HepG2 (cell line): ENCODE data around the gene AHCY. TPM values are rescaled to one million over a fixed set of nuclear protein-coding genes. Genes with fewer than 3 reads are reported as not detected.
"Not testable (repeated sequence)": the region's sequence is repeated elsewhere in the genome, so short reads cannot be mapped to it uniquely, and the experiment has no call there.

Experiments used
- ATAC-seq: fragments of 200-7000 bp; cut with Tn5 transposase; 3 replicates; pipeline ENCODE4 v1.9.1; 2020; ENCODE audit warnings: mild to moderate bottlenecking, moderate library complexity
- BruUV-seq: library from RNA; stranded (reverse); fragments of 400-500 nt; replicated peaks from 2 replicates; lab custom pipeline; 2021; lab: Mats Ljungman, UMichigan
- CTCF ChIA-PET: fragments of 300-600 bp; formaldehyde crosslinking; extraction: SDS; loops from one replicate; lab custom pipeline; 2021; ENCODE audit warnings: low total read pairs, inconsistent platforms, low intra/inter-chr PET ratio; lab: Yijun Ruan, JAX
- POLR2A ChIA-PET: fragments of 350-600 bp; sonication (Branson Sonifier 250); formaldehyde crosslinking; loops from one replicate; lab custom pipeline; 2020; ENCODE audit warnings: antibody characterized with exemption, inconsistent platforms; lab: Yijun Ruan, JAX
- DNase-seq: peaks from one replicate; pipeline ENCODE4 v3.0.0-alpha.2; 2015; ENCODE audit warnings: low spot score
- FAIRE-seq: peaks from 3 replicates; lab custom pipeline; 2011; peaks lifted over from hg19 to GRCh38; lab: Jason Lieb, UNC
- H2AFZ ChIP-seq: one replicate; pipeline ENCODE4 v1.6.1; 2011; ENCODE audit warnings: low read length, inconsistent platforms
- H3K27ac ChIP-seq: fragments of 300-600 bp; 3 replicates; pipeline ENCODE4 v1.8.0; 2011; ENCODE audit warnings: mixed run types, mild to moderate bottlenecking, mixed read lengths, low read length, inconsistent platforms; ENCODE audit not compliant: insufficient read depth; ENCODE audit errors: extremely low read length
- H3K27me3 ChIP-seq, 2 experiments: fragments of 200-600 bp in 1 of 2; 2 replicates in 1 of 2; 3 replicates in 1 of 2; pipeline versions ENCODE4 v1.6.0 to v1.8.0; 2011; ENCODE audit warnings: low read length in 2 of 2, mild to moderate bottlenecking in 2 of 2, moderate library complexity in 2 of 2, inconsistent platforms in 1 of 2; ENCODE audit not compliant: insufficient read depth in 2 of 2, control insufficient read depth in 1 of 2
- H3K36me3 ChIP-seq, 2 experiments: fragments of 200-600 bp in 1 of 2; replicated peaks in 1 of 2; 2 replicates in 1 of 2; 3 replicates in 1 of 2; pipeline versions ENCODE4 v1.5.1 to v1.8.0; 2011; ENCODE audit warnings: low read length in 2 of 2, inconsistent platforms in 1 of 2; ENCODE audit not compliant: insufficient read depth in 2 of 2, control insufficient read depth in 1 of 2
- H3K4me1 ChIP-seq: 2 replicates; pipeline ENCODE4 v1.5.1; 2012; ENCODE audit warnings: low read length, inconsistent platforms; ENCODE audit not compliant: insufficient read depth
- H3K4me2 ChIP-seq: 2 replicates; pipeline ENCODE4 v1.6.0; 2011; ENCODE audit warnings: low read depth, low read length, inconsistent platforms
- H3K4me3 ChIP-seq, 3 experiments: fragments of 200-600 bp in 1 of 3; sonication (generic), shearing (Covaris generic) in 1 of 3; replicated peaks in 1 of 3; 2 replicates each; pipeline ENCODE4 v1.5.1; 2011 to 2016; ENCODE audit warnings: low read length in 3 of 3, inconsistent platforms in 2 of 3, low read depth in 2 of 3, mild to moderate bottlenecking in 2 of 3, control low read depth in 1 of 3, mixed read lengths in 1 of 3; ENCODE audit not compliant: insufficient read depth in 1 of 3
- H3K79me2 ChIP-seq: one replicate; pipeline ENCODE4 v1.6.1; 2011; ENCODE audit warnings: low read length, inconsistent platforms; ENCODE audit not compliant: insufficient read depth
- H3K9ac ChIP-seq: 2 replicates; pipeline ENCODE4 v1.6.0; 2011; ENCODE audit warnings: mild to moderate bottlenecking, low read depth, low read length, inconsistent platforms; ENCODE audit not compliant: insufficient read depth
- H3K9me3 ChIP-seq: 2 replicates; pipeline ENCODE4 v1.5.1; 2012; ENCODE audit warnings: mild to moderate bottlenecking, low read length
- H4K20me1 ChIP-seq: 2 replicates; pipeline ENCODE4 v1.6.0; 2011; ENCODE audit warnings: inconsistent platforms, mild to moderate bottlenecking, low read length, moderate library complexity; ENCODE audit not compliant: insufficient read depth
- BHLHE40 ChIP-seq: IDR thresholded peaks from 2 replicates; pipeline ENCODE4 v1.6.1; 2011; ENCODE audit warnings: low read length, improper control_type of control experiment
- ZGPAT ChIP-seq: IDR thresholded peaks from 2 replicates; pipeline ENCODE4 v1.6.1; 2016; ENCODE audit warnings: mild to moderate bottlenecking
- ZMYM2 ChIP-seq: sonication (generic); formaldehyde crosslinking; IDR thresholded peaks from 2 replicates; pipeline ENCODE4 v1.8.0; 2022; ENCODE audit warnings: mild to moderate bottlenecking, missing genetic modification reagents
- WGBS: methylation state at CpG from one replicate; pipeline ENCODE4 v1.1.6; 2017; ENCODE audit warnings: low lambda C conversion rate; 5-methylcytosine and 5-hydroxymethylcytosine counted together
- in situ Hi-C: cut with HindIII; loops from 2 replicates; pipeline ENCODE4 v1.10.0; 2017; ENCODE audit warnings: low pct_unique_long_range_greater_than_20kb; ENCODE audit not compliant: extremely low pct_ligation_motif_present
- intact Hi-C: fragments of 100-400 bp; cut with micrococcal nuclease; formaldehyde crosslinking; loops from one replicate; pipeline ENCODE4 v1.10.0; 2022; ENCODE audit not compliant: unreplicated experiment
- polyA plus RNA-seq, 8 experiments: library from polyadenylated mRNA; depleted of rRNA in 3 of 8; stranded (reverse) in 7 of 8; unstranded in 1 of 8; fragments of >200 nt; fragmentation: Illumina TruSeq in 4 of 8; extraction: Trizol in 4 of 8; gene quantifications; 2 replicates each; pipeline versions ENCODE4 v1.2.1 to v1.2.3, GENCODE V29; 2011 to 2016; ENCODE audit warnings: low read depth in 4 of 8, missing spikeins in 1 of 8, mixed read lengths in 1 of 8; ENCODE audit not compliant: insufficient read depth in 1 of 8
- total RNA-seq, 5 experiments: library from RNA; depleted of rRNA; stranded (reverse); fragments of >200 nt; fragmentation: Illumina TruSeq; extraction: Trizol; gene quantifications; 2 replicates each; pipeline ENCODE4 v1.2.3, GENCODE V29; 2016; ENCODE audit warnings: low read depth in 1 of 5
- TF ChIP-seq, protein P1 (sequence below): sonication (generic); formaldehyde crosslinking; conservative IDR thresholded peaks from 2 replicates; pipeline ENCODE4 v1.8.1; 2023; ENCODE audit warnings: missing genetic modification reagents

AHCY gene
- total and polyA plus RNA-seq, 2 of the 13 experiments (the other 11 are each of a cell fraction or from before 2014, with no cell fraction given), result 407 to 419 TPM

DNA sequence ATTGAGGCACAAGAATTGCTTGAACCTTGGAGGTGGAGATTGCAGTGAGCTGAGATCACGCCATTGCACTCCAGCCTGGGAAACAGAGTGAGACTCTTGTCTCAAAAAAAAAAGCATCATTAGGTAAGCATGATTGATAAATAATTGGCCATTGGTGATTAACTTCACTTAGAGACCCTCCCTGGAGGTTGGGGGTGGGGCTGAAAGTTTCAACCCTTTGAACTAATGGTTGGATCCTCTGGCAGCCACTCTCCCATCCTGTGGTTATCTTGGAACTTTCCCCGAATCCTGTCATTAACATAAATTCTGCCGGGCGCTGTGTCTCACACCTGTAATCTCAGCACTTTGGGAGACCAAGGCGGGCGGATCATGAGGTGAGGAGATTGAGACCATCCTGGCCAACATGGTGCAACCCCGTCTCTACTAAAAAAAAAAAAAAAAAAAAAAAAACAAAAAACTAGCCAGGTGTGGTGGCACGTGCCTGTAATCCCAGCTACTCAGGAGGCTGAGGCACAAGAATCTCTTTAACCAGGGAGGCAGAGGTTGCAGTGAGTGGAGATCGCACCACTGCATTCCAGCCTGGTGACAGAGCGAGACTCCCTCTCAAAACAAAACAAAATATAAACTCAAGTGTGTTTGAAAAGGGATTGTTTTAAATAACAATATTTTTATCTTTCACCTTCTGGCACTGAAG lies 42.8 kb upstream of the AHCY start:
- H3K9me3 ChIP-seq, H3K4me3 ChIP-seq, H3K27me3 ChIP-seq, H3K36me3 ChIP-seq, FAIRE-seq, H3K27ac ChIP-seq, BruUV-seq, H3K9ac ChIP-seq, DNase-seq, H2AFZ ChIP-seq, ATAC-seq, H3K79me2 ChIP-seq, CTCF ChIA-PET, H4K20me1 ChIP-seq, in situ Hi-C loops: not testable (repeated sequence)
- Histone ChIP-seq H3K4me2 (peak overlapping the region; percentile 75), H3K4me1 (peaks cover 68% of the 10 kb centered on the region)
- intact Hi-C loops, result loop anchor here (2.0 kb wide), 1 partner anchor 17 kb away; the partner anchor contains the start of gene ITCH
- TF ChIP-seq ZGPAT (CRISPR knock-in tag) (0 out of 2 replicates have a peak, but pooled peaks have one; percentile 9), BHLHE40 (peak; percentile 59), ZMYM2 (CRISPR knock-in tag) (0 out of 2 replicates have a peak, but pooled peaks have one; percentile 27)
- TF ChIP-seq, protein P1, sequence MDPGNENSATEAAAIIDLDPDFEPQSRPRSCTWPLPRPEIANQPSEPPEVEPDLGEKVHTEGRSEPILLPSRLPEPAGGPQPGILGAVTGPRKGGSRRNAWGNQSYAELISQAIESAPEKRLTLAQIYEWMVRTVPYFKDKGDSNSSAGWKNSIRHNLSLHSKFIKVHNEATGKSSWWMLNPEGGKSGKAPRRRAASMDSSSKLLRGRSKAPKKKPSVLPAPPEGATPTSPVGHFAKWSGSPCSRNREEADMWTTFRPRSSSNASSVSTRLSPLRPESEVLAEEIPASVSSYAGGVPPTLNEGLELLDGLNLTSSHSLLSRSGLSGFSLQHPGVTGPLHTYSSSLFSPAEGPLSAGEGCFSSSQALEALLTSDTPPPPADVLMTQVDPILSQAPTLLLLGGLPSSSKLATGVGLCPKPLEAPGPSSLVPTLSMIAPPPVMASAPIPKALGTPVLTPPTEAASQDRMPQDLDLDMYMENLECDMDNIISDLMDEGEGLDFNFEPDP (CRISPR knock-in tag), result 0 out of 2 replicates have a peak, but pooled peaks have one; percentile 5
- POLR2A ChIA-PET, result interaction anchor here (1.3 to 4.5 kb wide), 4 partner anchors 11 to 35 kb away, joined by 3 to 46 read pairs (median 15); partner anchors contain the start of gene ITCH
- WGBS, result 47% methylated on average over 10 of the region's 10 CpGs
